HL-60/S4 (cell line): ENCODE results near the gene EDIL3.
"Not testable (repeated sequence)": the region's sequence is repeated elsewhere in the genome, so short reads cannot be mapped to it uniquely, and the experiment has no call there.

ENCODE experiments used
- in situ Hi-C: fragments of 300-500 bp; cut with MboI; formaldehyde crosslinking; loops from 2 replicates; pipeline ENCODE4 v1.14.3; 2022; ENCODE audit warnings: low sequenced_read_pairs

EDIL3 gene

DNA sequence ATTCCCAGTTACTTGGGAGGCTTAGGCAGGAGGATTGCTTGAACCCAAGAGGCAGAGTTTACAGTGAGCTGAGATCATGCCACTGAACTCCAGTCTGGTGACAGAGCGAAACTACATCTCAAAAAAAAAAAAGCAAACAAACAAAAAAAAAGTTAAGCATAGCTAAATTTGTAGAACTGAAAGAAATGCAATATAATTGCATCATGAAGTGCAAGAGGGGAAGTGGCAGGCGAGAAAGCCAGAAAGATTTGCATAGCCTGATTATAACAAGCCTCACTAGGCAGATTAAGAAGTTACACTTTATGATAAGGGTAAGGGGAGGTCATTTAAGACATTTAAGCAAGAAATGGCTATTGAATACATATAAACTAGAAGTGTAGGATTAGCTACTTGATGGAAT is 187.1 kb downstream of the EDIL3 start:
- in situ Hi-C loops: no loop called here

DNA sequence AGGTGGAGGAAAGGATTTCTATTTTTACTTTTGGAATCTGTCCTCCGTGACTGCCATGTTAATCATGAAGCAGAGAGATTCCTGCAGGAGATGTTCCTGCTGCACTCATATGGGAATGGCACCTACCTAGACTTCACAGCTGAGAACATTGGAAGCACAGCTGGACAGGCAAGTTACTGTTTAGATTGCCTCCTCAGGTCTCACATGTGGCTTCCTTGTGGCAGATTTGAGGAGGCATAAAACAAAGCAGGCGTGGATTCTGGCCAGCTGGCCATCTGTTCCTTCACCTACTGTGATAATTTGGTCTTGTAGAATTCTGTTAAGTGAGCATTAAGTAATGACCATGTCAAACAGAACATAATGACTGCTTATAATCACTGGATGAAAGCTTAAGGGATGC is 193.4 kb downstream of the EDIL3 start:
- in situ Hi-C loops: no loop called here

DNA sequence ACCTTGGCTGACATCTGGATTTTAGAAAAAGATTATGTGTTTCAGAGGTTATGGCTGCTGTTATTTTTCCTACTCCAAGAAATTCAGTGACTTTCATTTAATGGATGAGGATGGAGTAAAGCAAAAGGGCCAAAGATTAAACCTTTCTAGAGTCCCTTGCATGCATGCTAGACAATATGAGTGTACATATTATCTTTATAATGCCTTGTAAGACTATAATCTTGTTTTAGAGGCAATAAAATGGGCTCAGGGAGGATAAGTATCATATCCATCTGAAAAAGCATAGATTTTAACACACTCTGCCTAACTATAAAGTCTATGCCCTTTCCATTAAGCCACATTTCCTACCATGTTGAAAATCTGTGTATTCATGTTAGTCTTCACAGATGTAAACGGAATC is 199.8 kb downstream of the EDIL3 start:
- in situ Hi-C loops: no loop called here

DNA sequence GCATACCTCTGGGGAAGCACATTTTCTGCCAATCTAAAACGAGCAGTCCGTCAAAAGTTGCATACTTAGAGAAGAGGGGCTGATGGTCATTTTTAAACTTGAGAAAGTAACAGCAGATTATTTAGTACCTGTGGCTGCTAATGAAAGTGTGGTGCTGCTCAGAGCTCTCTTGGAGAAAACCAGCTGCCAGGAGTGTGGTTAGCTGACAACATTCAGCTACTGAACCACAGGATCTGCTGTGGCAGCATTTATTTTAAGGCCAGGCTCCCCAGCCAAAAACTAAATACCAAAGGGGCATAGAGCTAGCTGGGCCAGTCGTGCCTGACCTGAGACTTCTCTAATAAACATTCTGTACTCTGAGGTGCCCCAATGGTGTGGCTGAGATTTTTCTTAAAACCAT is 203.6 kb downstream of the EDIL3 start:
- in situ Hi-C loops: no loop called here

DNA sequence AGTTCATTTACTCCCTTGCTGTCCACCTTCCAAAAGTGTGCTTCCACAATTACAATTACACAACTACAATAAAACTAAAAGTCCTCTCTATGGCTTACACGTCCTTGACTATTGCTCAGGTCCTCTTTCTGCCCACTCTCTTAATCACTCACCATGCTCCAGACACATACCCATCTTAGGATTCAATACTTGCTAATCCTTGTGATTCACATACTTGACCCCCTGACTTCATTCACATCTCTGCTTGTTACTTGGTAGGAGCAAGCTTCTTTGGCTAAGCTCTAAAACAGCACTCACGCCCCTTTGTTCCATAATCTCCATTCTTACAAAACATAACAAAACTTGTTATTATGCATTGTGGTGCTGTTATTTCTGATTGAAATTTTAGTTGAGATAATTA is 215.8 kb downstream of the EDIL3 start:
- in situ Hi-C loops: no loop called here

DNA sequence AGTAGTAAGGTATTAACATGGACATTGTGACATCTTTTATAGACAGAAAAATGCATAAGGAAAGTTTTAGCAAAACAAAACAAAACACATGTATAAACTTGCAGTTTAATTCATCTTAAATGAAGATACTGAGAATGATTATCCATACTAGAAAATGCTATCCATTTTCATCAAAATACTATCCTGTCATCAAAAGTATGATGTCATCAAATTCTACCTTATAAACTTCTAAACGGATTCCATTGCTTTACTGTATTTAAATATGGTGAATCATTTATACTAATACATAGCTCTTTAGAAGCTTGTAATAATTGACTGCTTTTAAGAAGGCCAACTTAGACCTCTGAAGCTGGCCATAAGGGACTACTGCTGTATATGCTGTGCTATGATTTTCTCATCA is 221.0 kb downstream of the EDIL3 start:
- in situ Hi-C loops: no loop called here

DNA sequence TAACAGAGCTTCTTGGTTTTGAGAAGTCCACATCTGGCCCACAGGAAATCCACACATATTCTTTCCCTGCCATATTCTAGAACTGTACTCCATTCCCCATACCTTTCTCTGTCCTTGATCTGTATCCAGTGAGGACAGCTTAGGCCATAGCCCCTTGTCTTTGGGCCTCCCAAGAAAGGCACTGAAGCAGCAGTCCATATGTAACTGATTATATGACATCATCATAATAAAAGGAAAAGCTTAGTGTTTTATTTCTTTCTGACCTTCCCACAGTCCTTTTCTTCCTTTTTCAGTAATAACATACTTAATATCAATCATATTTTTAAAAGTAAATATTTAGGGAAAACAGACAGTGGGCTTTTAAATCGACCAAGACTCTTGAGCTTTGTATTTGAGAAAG is 222.0 kb downstream of the EDIL3 start:
- in situ Hi-C loops: no loop called here

DNA sequence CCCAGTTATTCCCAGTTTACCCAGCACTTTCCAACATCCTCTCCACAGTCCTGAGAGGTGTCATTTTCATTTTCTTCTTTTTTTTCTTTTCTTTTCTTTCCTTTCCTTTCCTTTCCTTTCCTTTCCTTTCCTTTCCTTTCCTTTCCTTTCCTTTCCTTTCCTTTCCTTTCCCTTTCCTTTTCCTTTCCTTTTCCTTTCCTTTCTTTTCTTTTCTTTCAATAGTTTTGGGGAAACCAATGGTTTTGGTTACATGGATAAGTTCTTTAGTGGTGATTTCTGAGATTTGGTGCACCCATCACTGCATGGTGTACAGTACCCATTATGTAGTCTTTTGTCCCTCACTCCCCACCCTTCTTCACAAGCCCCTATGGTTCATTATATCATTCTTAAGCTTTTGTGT is 224.0 kb downstream of the EDIL3 start:
- in situ Hi-C loops: not testable (repeated sequence)

DNA sequence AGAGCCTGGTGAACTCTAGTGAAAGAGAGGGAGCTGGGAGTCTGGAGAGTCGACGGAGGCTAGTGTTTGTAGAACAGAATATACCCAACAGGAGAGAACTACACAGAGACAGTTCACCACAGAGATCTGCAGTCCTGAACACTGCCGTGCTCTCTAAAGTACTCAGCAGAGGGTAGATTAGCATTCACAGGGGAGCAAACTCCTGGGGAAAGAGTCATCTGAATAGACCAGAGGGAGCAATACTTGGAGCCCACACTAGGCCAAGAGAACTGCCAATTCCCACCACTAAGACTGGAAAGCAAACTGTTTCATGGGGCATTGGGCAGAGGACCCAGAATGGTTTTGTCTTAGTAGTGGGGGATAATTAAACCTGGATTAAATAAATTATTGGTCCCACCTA is 235.6 kb downstream of the EDIL3 start:
- in situ Hi-C loops: no loop called here

DNA sequence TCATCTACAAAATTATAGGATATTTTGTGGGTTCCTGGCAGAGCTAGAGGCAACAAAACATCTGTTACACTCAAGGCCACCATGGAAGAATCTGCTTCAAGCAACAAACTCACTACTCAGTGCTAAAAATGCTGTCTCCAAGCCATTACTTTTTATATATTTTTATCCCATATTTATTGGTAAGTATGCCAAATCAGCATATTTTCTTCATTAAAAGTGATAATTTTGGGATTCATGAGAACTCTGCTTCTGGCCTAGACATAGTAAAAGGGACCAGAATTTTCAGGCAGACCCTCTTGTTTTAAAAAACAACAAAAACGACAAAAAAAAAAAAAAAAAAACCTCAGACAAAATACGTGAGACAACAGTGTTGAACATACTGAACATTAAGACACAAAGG is 236.0 kb downstream of the EDIL3 start:
- in situ Hi-C loops: no loop called here

DNA sequence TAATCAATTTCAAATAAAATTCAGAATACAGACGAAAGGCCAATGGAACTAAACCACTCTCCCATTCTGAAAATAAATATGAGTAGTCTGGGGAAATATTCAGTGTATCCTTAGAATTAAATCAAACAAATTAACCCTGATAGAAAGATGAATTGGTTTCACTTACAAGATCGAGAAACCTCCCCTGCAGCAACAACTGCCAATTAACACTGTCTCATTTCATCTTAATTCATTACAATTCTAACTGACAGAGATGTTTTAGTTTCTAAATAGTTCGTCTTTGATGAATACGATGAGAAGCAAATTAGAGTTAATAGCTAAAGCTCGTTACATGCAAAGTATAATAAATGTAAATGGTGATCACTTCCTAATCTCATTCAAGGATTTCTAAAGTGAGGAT is 247.1 kb downstream of the EDIL3 start:
- in situ Hi-C loops: no loop called here

DNA sequence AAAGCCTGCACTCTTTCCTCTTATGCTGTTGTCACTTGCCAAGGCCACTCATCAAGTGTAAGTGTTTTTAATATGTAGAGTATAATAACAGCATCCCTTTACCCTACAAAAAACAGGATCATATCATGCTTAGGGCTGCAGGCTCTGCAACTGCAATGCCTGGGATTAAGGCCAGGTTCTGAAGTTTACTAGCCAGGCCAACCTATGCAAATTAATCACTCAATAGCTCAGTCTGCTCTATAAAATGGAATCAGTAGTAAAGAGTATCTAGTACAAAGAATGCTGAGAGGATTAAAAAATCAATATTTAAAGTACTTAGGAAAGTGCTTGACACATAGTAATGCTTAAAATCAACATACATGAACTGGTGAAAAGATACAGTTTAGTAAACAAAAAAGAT is 253.3 kb downstream of the EDIL3 start:
- in situ Hi-C loops: no loop called here

DNA sequence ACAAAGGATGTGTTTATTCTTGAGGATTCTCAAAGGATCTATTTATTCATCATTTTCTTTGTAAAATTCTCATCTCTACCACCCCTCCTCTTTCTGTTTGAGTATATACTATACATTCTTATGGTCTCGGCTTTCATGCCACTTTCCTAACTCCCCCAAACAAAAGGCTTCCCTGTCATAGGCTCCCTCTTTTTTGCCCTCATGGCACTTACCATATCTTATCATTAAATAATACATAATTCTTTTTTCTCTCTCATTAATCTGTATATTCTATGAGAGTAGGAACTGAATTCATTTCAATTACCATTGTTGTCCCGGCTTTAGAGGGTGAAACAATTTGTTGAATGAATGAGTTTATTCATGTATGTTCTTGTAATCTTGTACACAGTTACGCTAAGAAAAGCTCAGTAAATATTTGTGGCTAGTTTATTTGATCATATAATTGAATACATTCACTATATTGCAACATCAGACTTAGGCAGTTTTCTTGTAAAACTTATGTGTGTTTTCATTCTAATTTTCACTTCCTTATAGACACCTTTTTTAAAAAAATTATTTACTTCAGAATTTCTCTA is 254.6 kb downstream of the EDIL3 start:
- in situ Hi-C loops: no loop called here

DNA sequence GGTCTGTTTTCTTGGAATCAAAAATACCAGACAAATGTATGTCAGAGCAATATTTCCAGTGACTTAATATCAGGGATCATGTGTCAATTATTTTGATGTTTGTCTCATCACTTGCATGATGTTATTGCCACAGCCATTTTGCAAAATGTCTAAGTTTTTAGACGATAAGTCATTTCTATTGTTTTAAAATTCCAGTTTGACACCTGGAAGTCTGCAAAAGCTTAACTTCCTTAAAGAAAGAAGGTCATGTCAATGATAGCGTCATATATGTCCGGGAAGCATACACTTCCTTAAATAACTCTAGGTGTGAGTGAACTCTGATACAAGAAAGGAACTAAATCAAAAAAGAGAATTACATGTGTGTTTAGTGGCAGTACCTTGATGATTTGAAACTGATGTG is 259.5 kb downstream of the EDIL3 start:
- in situ Hi-C loops: no loop called here

DNA sequence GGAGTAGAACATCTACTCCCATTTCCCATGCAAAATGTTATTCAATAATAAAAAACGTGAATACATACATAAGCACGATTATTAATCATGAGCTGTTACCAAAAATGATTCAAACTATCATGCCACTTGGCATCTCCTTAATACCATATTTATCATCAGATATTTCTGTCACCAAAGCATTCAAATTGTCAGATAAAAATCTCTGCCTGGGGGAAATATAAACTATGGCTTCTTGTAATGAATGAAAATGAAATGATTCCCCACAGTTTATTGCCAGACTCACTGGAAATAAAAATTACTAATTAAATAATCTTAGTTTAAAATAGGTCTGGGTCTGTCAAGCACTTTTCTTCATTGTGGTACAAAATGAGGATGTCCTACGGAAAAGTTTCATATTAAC is 265.4 kb downstream of the EDIL3 start:
- in situ Hi-C loops: no loop called here

DNA sequence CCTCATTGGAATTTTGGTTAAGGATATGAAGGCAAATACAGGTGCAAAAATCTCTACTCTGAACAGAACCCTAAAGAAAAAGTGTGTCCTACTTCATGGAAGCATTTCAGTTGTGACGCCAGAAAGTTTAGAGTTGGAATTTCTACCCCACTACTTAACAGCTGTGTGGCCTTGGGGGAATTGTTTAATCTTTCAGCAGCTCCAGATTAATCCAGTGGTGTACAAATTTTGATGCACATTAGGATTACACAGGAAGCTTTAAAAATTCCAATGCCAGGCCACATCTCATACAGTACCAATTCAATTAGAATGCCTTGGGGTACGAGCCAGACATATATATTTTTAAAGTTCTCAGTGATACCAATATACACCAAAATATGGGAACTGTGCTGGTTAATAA is 266.1 kb downstream of the EDIL3 start:
- in situ Hi-C loops: no loop called here

DNA sequence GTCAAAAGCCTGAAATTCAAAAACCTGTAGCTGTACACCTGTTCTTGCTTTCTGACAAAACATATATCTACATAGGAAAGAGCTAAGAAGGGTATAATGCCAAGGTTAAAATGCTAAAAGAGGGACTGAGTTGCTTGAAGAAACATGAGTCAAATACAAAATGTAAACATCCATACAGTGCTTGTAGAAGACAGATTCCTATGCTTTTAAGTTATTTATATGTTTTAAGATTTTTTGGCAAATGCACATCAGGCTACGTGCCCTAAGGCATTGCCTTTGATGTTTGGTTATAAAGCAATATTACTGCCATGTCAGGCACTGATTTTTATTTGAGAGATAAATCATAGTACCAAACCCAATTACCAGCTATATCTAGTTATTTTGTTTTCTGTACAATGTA is 269.0 kb downstream of the EDIL3 start:
- in situ Hi-C loops: no loop called here

DNA sequence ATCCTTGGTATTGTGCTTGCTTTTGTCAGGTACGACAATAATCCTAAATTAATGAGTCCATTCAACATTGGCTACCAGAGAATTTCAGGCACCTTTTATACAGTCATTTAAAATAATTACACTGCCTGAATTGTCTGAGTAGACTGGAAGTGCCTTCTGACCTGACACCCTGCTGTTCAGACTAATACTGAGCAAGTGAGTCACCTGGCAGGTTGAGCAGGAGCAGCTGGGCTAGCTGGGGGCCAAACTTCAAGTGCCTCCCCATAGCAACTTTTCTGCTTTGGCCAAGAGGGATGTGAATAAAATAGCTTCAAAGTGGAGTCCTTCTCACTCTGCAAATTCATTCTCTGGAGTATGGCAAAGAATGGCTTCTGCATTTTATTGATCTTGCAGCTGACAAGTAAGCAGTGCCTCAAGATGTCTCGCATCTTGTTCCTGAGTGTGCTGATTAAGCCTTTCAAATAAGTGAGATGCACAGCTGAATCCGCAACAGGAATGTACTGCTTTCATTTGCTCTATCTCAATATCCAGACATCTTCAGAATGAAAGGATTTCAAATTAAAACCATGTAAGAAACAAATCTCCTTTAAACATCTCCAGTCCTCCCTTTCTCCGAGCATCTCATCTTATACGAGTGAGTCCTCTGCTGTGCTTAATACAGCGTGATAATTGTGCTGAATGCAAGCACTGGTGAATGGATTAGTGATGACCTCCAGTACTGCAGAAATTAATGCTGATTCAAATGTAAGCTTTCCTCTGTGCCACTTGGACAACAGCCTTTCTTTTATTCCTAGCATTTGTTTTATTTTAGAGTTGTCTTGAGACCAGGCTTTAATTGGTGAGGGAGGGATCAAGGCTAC is 271.2 kb downstream of the EDIL3 start:
- in situ Hi-C loops: no loop called here

DNA sequence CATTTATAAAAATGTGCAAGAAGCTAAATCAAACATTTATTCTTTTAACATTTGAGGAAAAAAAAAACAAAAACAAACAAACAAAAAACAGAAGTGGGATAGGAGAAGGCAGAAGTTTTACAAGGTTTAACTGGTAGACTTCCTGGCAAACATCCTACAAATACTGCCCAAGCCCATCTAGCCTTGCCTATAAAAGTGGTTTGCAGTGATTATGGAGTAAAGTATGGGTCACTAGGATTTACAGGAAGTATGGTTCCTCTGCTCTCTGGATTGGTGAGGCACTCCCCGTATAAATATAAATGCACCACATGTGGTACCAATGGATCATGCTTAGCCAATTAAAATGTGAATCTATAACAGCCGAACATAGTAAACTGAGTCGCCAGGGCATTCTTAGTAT is 291.9 kb downstream of the EDIL3 start:
- in situ Hi-C loops: no loop called here

DNA sequence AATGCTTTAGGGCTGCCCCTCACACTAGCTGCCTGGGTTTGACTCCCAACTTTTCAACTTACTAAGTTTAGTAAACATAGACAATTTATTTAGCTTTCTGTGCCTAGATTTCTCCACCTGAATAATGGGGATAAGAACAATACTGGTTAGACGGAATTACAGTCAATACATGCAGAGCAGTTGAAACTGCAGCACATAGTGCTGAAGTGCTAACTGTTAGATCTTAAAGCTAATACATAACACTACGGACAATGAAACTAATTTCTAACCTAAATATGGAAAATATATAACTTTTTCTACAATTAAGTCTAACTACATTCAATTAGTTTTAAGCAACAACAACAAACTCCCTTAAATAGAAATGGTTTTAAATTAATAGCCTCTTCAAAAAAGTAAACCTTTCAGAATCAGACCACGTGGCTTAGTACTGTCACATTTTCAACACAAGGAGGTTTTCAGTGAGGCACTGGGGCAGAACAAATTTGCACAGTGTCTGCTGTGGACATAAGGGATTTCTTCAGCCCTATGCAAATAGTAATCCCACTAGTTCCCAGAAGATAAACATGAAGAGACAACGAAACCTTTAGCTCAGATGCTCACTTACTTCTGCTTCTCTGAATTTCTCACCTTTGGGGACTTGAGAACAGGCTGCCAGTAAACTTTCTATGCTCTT is 293.4 kb downstream of the EDIL3 start:
- in situ Hi-C loops: no loop called here

DNA sequence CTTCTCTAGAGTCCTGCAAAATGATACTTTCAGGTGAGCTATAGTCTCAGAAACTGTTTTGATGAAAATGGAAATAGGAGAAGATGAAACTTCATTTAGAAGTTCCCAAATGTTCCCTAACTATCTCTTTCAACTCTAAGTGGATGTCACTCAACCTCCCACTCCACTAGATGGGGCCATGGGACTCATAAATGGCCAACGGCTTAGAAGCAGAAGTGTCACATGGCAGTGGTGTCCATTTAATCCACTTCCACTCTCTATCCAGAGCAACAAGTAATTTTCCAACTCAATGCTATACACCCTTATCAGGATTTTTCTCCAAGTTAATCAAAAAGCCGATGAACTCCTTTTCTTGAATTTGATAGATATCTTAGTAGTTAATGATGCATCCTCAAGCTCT is 295.7 kb downstream of the EDIL3 start:
- in situ Hi-C loops: no loop called here

DNA sequence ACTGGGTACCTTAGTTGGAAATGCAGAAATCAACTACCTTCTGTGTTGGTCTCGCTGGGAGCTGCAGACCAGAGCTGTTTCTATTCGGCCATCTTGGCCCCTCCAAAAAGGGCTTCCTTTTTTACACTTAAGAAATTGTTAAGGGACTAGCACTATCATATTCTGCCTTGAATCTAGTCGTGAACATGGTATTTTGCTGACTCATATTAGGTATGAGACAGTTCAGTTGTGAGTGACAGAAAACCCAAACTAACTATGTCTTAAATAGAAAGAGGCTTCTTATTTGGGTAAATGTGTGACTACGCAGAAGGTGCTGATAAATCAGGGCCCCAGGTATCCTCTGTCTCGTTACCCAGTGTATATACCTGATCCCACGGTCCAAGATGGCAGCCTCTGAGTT is 298.2 kb downstream of the EDIL3 start:
- in situ Hi-C loops: no loop called here
